H9 (cell line): ENCODE measurements around the gene CCDC141. TPM values are rescaled to one million over a fixed set of nuclear protein-coding genes. Genes with fewer than 3 reads are reported as not detected.

Source experiments
- DNase-seq: peaks from one replicate; pipeline ENCODE4 v3.0.0-alpha.2; 2017
- H2AFZ ChIP-seq: one replicate; pipeline ENCODE4 v1.6.1; 2013; ENCODE audit warnings: mild to moderate bottlenecking, low read length, control low read depth, moderate library complexity
- H2AK5ac ChIP-seq: 2 replicates; pipeline ENCODE4 v1.6.1; 2013; ENCODE audit warnings: low read length, control low read depth, mixed read lengths; ENCODE audit not compliant: insufficient read length
- H2BK120ac ChIP-seq: one replicate; pipeline ENCODE4 v1.6.1; 2013; ENCODE audit warnings: low read depth, mild to moderate bottlenecking, low read length, control low read depth, inconsistent platforms; ENCODE audit not compliant: poor library complexity, severe bottlenecking
- H2BK12ac ChIP-seq: 2 replicates; pipeline ENCODE4 v1.6.1; 2013; ENCODE audit warnings: low read length, control low read depth, mixed read lengths, low read depth; ENCODE audit not compliant: insufficient read length
- H2BK15ac ChIP-seq: 2 replicates; pipeline ENCODE4 v1.6.1; 2013; ENCODE audit warnings: low read depth, low read length, control low read depth
- H2BK20ac ChIP-seq: one replicate; pipeline ENCODE4 v1.6.1; 2013; ENCODE audit warnings: low read depth, mild to moderate bottlenecking, low read length, control low read depth, inconsistent platforms; ENCODE audit not compliant: poor library complexity, severe bottlenecking
- H2BK5ac ChIP-seq: 2 replicates; pipeline ENCODE4 v1.6.1; 2013; ENCODE audit warnings: low read length, control low read depth, mixed read lengths; ENCODE audit not compliant: insufficient read length
- H3K14ac ChIP-seq: 2 replicates; pipeline ENCODE4 v1.6.1; 2013; ENCODE audit warnings: low read length, control low read depth; ENCODE audit not compliant: insufficient read depth
- H3K18ac ChIP-seq: 2 replicates; pipeline ENCODE4 v1.6.1; 2013; ENCODE audit warnings: low read depth, mild to moderate bottlenecking, mixed read lengths, low read length, control low read depth; ENCODE audit not compliant: insufficient read length
- H3K23ac ChIP-seq: 2 replicates; pipeline ENCODE4 v1.6.1; 2013; ENCODE audit warnings: low read length, control low read depth, mixed read lengths, low read depth; ENCODE audit not compliant: insufficient read length
- H3K23me2 ChIP-seq: 2 replicates; pipeline ENCODE4 v1.6.1; 2013; ENCODE audit warnings: low read depth, mild to moderate bottlenecking, mixed read lengths, low read length, control low read depth; ENCODE audit not compliant: insufficient read length, poor library complexity, severe bottlenecking
- H3K27ac ChIP-seq: 2 replicates; pipeline ENCODE4 v1.5.1; 2013; ENCODE audit warnings: low read length, control low read depth, mixed read lengths, low read depth; ENCODE audit not compliant: insufficient read length
- H3K27me3 ChIP-seq: 2 replicates; pipeline ENCODE4 v1.6.1; 2013; ENCODE audit warnings: low read length, control low read depth, inconsistent platforms; ENCODE audit not compliant: insufficient read depth
- H3K4ac ChIP-seq: 2 replicates; pipeline ENCODE4 v1.6.1; 2013; ENCODE audit warnings: low read depth, mild to moderate bottlenecking, control low read depth, inconsistent platforms, low read length, moderate library complexity
- H3K4me1 ChIP-seq: 2 replicates; pipeline ENCODE4 v1.6.1; 2013; ENCODE audit warnings: low read length, control low read depth, inconsistent platforms; ENCODE audit not compliant: insufficient read depth
- H3K4me2 ChIP-seq: 2 replicates; pipeline ENCODE4 v1.6.1; 2013; ENCODE audit warnings: low read length, control low read depth, mixed read lengths; ENCODE audit not compliant: insufficient read length, insufficient read depth
- H3K56ac ChIP-seq: 2 replicates; pipeline ENCODE4 v1.6.1; 2013; ENCODE audit warnings: low read depth, mild to moderate bottlenecking, mixed read lengths, low read length, control low read depth; ENCODE audit not compliant: insufficient read length
- H3K79me1 ChIP-seq: 2 replicates; pipeline ENCODE4 v1.6.1; 2013; ENCODE audit warnings: low read depth, mild to moderate bottlenecking, moderate library complexity, low read length, control low read depth, inconsistent platforms; ENCODE audit not compliant: insufficient read depth, poor library complexity, severe bottlenecking
- H3K79me2 ChIP-seq: 2 replicates; pipeline ENCODE4 v1.6.1; 2013; ENCODE audit warnings: low read length, control low read depth, inconsistent platforms; ENCODE audit not compliant: insufficient read depth
- H3K9ac ChIP-seq: 2 replicates; pipeline ENCODE4 v1.6.1; 2013; ENCODE audit warnings: low read length, control low read depth, mixed read lengths; ENCODE audit not compliant: insufficient read length; ENCODE audit errors: extremely low read depth
- H3K9me3 ChIP-seq: one replicate; pipeline ENCODE4 v1.6.1; 2013; ENCODE audit warnings: low read depth, low read length, inconsistent platforms; ENCODE audit not compliant: control insufficient read depth
- H3T11ph ChIP-seq: one replicate; pipeline ENCODE4 v1.6.1; 2013; ENCODE audit warnings: mild to moderate bottlenecking, low read length, control low read depth, inconsistent platforms
- H4K20me1 ChIP-seq: one replicate; pipeline ENCODE4 v1.6.1; 2013; ENCODE audit not compliant: control insufficient read depth, insufficient read length, insufficient read depth
- H4K5ac ChIP-seq: 2 replicates; pipeline ENCODE4 v1.6.1; 2013; ENCODE audit warnings: low read depth, mild to moderate bottlenecking, mixed read lengths, low read length, control low read depth; ENCODE audit not compliant: insufficient read length
- H4K8ac ChIP-seq: replicated peaks from 2 replicates; pipeline ENCODE4 v1.6.1; 2013; ENCODE audit warnings: low read length, control low read depth, mixed read lengths, low read depth; ENCODE audit not compliant: insufficient read length
- H4K91ac ChIP-seq: 2 replicates; pipeline ENCODE4 v1.6.1; 2013; ENCODE audit warnings: low read depth, mild to moderate bottlenecking, moderate library complexity, mixed read lengths, low read length, control low read depth; ENCODE audit not compliant: insufficient read length
- H3K27ac Mint-ChIP-seq, 3 experiments: 2 replicates in 2 of 3; 3 replicates in 1 of 3; pipeline ENCODE4 v1.8.0; 2020 to 2021; ENCODE audit warnings: mixed read lengths in 3 of 3, mild to moderate bottlenecking in 1 of 3, moderate library complexity in 1 of 3
- H3K27me3 Mint-ChIP-seq: 2 replicates; pipeline ENCODE4 v1.8.0; 2021; ENCODE audit warnings: low read depth, mild to moderate bottlenecking, moderate library complexity, mixed read lengths
- H3K36me3 Mint-ChIP-seq, 3 experiments: 2 replicates in 2 of 3; 3 replicates in 1 of 3; pipeline ENCODE4 v1.8.0; 2020 to 2021; ENCODE audit warnings: low read depth in 3 of 3, mixed read lengths in 3 of 3; ENCODE audit not compliant: insufficient read depth in 1 of 3
- H3K4me1 Mint-ChIP-seq, 2 experiments: 2 replicates each; pipeline ENCODE4 v1.8.0; 2020; ENCODE audit warnings: mixed read lengths in 2 of 2
- H3K4me3 Mint-ChIP-seq, 2 experiments: 2 replicates in 1 of 2; 3 replicates in 1 of 2; pipeline ENCODE4 v1.8.0; 2020 to 2021; ENCODE audit warnings: mild to moderate bottlenecking in 2 of 2, mixed read lengths in 2 of 2, moderate library complexity in 1 of 2
- H3K9me3 Mint-ChIP-seq, 2 experiments: 2 replicates in 1 of 2; 3 replicates in 1 of 2; pipeline ENCODE4 v1.8.0; 2020; ENCODE audit warnings: mild to moderate bottlenecking in 2 of 2, mixed read lengths in 2 of 2, moderate library complexity in 1 of 2
- WGBS: extraction: QIAGEN DNeasy Blood & Tissue Kit; methylation state at CpG from one replicate; pipeline ENCODE4 v1.1.7; 2013; ENCODE audit warnings: missing lambda C conversion rate, low lambda C conversion rate, mixed read lengths; ENCODE audit not compliant: insufficient read length; ENCODE audit errors: extremely low coverage; 5-methylcytosine and 5-hydroxymethylcytosine counted together
- total RNA-seq: library from RNA; stranded (reverse); gene quantifications from 2 replicates; pipeline ENCODE4 v1.2.1, GENCODE V29; 2021
- TF ChIP-seq, protein P1 (sequence below): fragments of 200-600 bp; sonication (generic); conservative IDR thresholded peaks from 3 replicates; pipeline ENCODE4 v1.8.0; 2021; ENCODE audit warnings: antibody characterized with exemption, mild to moderate bottlenecking

The CCDC141 gene
- total RNA-seq, 1 experiment from 2014 or later: 1.0 TPM

DNA sequence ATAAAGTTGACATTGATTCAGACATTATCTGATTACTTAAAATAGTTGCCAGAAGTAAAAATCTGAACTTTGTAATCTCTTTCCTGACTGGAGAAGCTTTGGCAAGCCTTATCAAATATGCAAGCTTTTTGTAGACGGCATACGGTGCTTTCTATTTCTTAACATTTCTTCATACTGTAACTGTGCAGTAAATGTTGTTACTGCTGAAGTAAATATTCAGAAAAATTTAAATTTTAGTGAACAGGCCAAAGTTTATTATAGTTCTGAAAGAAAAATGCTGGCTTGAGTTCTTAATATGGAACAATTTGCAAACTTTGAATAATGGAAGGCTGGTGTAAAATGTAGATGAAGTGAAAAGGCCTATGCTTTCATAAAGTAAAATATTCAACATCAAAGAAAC is 244.5 kb downstream of the CCDC141 start:
- Histone ChIP-seq H4K5ac (no peak overlapping the region), H2BK5ac (no peak overlapping the region), H3K27ac (no peak overlapping the region), H2BK12ac (no peak overlapping the region), H4K8ac (no peak overlapping the region), H3K18ac (no peak overlapping the region), H3K4me2 (no peak overlapping the region), H3K9me3 (no peaks in the 10 kb centered on the region), H3K79me1 (no peaks in the 10 kb centered on the region), H3K79me2 (no peaks in the 10 kb centered on the region), H4K91ac (no peak overlapping the region), H3K27me3 (no peaks in the 10 kb centered on the region), H2BK15ac (no peak overlapping the region), H3K14ac (no peak overlapping the region), H2BK120ac (no peak overlapping the region), H3K4ac (no peak overlapping the region), H2AFZ (no peak overlapping the region), H3K9ac (no peak overlapping the region), H3K23me2 (no peaks in the 10 kb centered on the region), H3K4me1 (no peaks in the 10 kb centered on the region), H2BK20ac (no peak overlapping the region), H4K20me1 (no peaks in the 10 kb centered on the region), H2AK5ac (no peak overlapping the region), H3K56ac (no peak overlapping the region), H3T11ph (no peak overlapping the region), H3K23ac (no peak overlapping the region)
- no CpG with 5 or more reads among the region's 2 CpGs for WGBS
- H3K36me3 Mint-ChIP-seq: no peaks in the 10 kb centered on the region
- no peak for DNase-seq
- H3K27me3 Mint-ChIP-seq: no peaks in the 10 kb centered on the region
- no peaks in the 10 kb centered on the region for H3K4me1 Mint-ChIP-seq
- no peaks in the 10 kb centered on the region for H3K9me3 Mint-ChIP-seq
- no peak overlapping the region for H3K4me3 Mint-ChIP-seq
- H3K27ac Mint-ChIP-seq: no peak overlapping the region
- TF ChIP-seq, protein P1, sequence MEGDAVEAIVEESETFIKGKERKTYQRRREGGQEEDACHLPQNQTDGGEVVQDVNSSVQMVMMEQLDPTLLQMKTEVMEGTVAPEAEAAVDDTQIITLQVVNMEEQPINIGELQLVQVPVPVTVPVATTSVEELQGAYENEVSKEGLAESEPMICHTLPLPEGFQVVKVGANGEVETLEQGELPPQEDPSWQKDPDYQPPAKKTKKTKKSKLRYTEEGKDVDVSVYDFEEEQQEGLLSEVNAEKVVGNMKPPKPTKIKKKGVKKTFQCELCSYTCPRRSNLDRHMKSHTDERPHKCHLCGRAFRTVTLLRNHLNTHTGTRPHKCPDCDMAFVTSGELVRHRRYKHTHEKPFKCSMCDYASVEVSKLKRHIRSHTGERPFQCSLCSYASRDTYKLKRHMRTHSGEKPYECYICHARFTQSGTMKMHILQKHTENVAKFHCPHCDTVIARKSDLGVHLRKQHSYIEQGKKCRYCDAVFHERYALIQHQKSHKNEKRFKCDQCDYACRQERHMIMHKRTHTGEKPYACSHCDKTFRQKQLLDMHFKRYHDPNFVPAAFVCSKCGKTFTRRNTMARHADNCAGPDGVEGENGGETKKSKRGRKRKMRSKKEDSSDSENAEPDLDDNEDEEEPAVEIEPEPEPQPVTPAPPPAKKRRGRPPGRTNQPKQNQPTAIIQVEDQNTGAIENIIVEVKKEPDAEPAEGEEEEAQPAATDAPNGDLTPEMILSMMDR: no peak
